K562 (cell line): ENCODE data around the gene KRTAP10-8. TPM values are rescaled to one million over a fixed set of nuclear protein-coding genes. Genes with fewer than 3 reads are reported as not detected.

Experiments
- ATAC-seq: fragments of 200-7000 bp; cut with Tn5 transposase; 3 replicates; pipeline ENCODE4 v1.9.1; 2020; ENCODE audit warnings: moderate library complexity
- BruUV-seq: library from RNA; stranded (reverse); fragments of 400-500 nt; replicated peaks from 2 replicates; lab custom pipeline; 2021; lab: Mats Ljungman, UMichigan
- CTCF ChIA-PET: fragments of 300-600 bp; formaldehyde crosslinking; extraction: SDS; loops from one replicate; lab custom pipeline; 2021; ENCODE audit warnings: low intra/inter-chr PET ratio; lab: Yijun Ruan, JAX
- POLR2A ChIA-PET: fragments of 300-600, 350-650 bp; sonication (Branson Sonifier 250); formaldehyde crosslinking; extraction: SDS; loops from one replicate; lab custom pipeline; 2021; ENCODE audit warnings: antibody characterized with exemption, inconsistent platforms; lab: Yijun Ruan, JAX
- DNase-seq, 4 experiments: peaks; one replicate each; pipeline versions ENCODE4 v3.0.0 to v3.0.0-alpha.2; 2011 to 2018; ENCODE audit warnings: low spot score in 3 of 4, mixed read lengths in 3 of 4; ENCODE audit errors: extremely low read depth in 1 of 4
- FAIRE-seq: peaks from 2 replicates; lab custom pipeline; 2011; peaks lifted over from hg19 to GRCh38; lab: Jason Lieb, UNC
- H2AFZ ChIP-seq: 2 replicates; pipeline ENCODE4 v1.6.0; 2011; ENCODE audit warnings: low read depth, low read length, control low read depth, inconsistent platforms
- H3K27ac ChIP-seq: fragments of 200-600 bp; 3 replicates; pipeline ENCODE4 v1.8.0; 2011; ENCODE audit warnings: low read depth, mild to moderate bottlenecking, control low read depth, inconsistent platforms, low read length, moderate library complexity, mixed read lengths; ENCODE audit errors: extremely low read depth
- H3K27me3 ChIP-seq, 2 experiments: fragments of 300-600 bp in 1 of 2; 2 replicates in 1 of 2; 3 replicates in 1 of 2; pipeline versions ENCODE4 v1.6.0 to v1.8.0; 2011; ENCODE audit warnings: inconsistent platforms in 2 of 2, low read length in 2 of 2, mild to moderate bottlenecking in 1 of 2, mixed read lengths in 1 of 2, moderate library complexity in 1 of 2; ENCODE audit not compliant: control insufficient read depth in 2 of 2, insufficient read depth in 2 of 2
- H3K36me3 ChIP-seq: fragments of 300-600 bp; 3 replicates; pipeline ENCODE4 v1.8.0; 2011; ENCODE audit warnings: mild to moderate bottlenecking, low read length, inconsistent platforms; ENCODE audit not compliant: control insufficient read depth, insufficient read depth
- H3K4me1 ChIP-seq, 2 experiments: fragments of 200-600 bp in 1 of 2; replicated peaks in 1 of 2; 2 replicates in 1 of 2; 3 replicates in 1 of 2; pipeline versions ENCODE4 v1.5.1 to v1.8.0; 2011; ENCODE audit warnings: inconsistent platforms in 2 of 2, low read length in 2 of 2, mild to moderate bottlenecking in 1 of 2, mixed read lengths in 1 of 2, moderate library complexity in 1 of 2; ENCODE audit not compliant: control insufficient read depth in 2 of 2, insufficient read depth in 2 of 2
- H3K4me2 ChIP-seq: 2 replicates; pipeline ENCODE4 v1.6.1; 2011; ENCODE audit warnings: low read length, control low read depth, inconsistent platforms, mixed read lengths; ENCODE audit not compliant: insufficient read depth
- H3K4me3 ChIP-seq: fragments of 200-600 bp; sonication (generic), shearing (Covaris generic); 2 replicates; pipeline ENCODE4 v1.5.1; 2016; ENCODE audit warnings: control low read depth, inconsistent platforms
- H3K79me2 ChIP-seq: fragments of 200-600 bp; 3 replicates; pipeline ENCODE4 v1.8.0; 2011; ENCODE audit warnings: low read length, inconsistent platforms; ENCODE audit not compliant: control insufficient read depth, insufficient read depth
- H3K9ac ChIP-seq, 2 experiments: 2 replicates each; pipeline versions ENCODE4 v1.6.0 to v1.6.1; 2011; ENCODE audit warnings: low read depth in 2 of 2, low read length in 2 of 2, control low read depth in 1 of 2, inconsistent platforms in 1 of 2, mild to moderate bottlenecking in 1 of 2, mixed read lengths in 1 of 2; ENCODE audit not compliant: insufficient read depth in 1 of 2
- H3K9me1 ChIP-seq: one replicate; pipeline ENCODE4 v1.6.0; 2011; ENCODE audit warnings: inconsistent platforms, mild to moderate bottlenecking, low read length, moderate library complexity; ENCODE audit not compliant: control insufficient read depth, insufficient read depth
- H3K9me3 ChIP-seq: replicated peaks from 2 replicates; pipeline ENCODE4 v1.5.1; 2011; ENCODE audit warnings: low read depth, low read length, inconsistent platforms; ENCODE audit not compliant: control insufficient read depth, insufficient read depth
- H4K20me1 ChIP-seq: replicated peaks from 2 replicates; pipeline ENCODE4 v1.6.1; 2011; ENCODE audit warnings: low read length, inconsistent platforms, mixed read lengths; ENCODE audit not compliant: control insufficient read depth, insufficient read depth
- LARP7 ChIP-seq: fragments of 450-650 bp; IDR thresholded peaks from 2 replicates; pipeline ENCODE4 v1.6.1; 2016
- POLR2AphosphoS2 ChIP-seq: IDR thresholded peaks from 2 replicates; pipeline ENCODE4 v1.6.1; 2012; ENCODE audit warnings: low read length, improper control_type of control experiment
- ZNF583 ChIP-seq: fragments of 250-450 bp; sonication (Bioruptor Pico); IDR thresholded peaks from 2 replicates; pipeline ENCODE4 v1.4.0; 2020
- WGBS: fragments of 100-300 bp; shearing (Covaris generic); methylation state at CpG from one replicate; pipeline ENCODE4 v1.1.6; 2016; ENCODE audit warnings: low coverage, mixed read lengths; ENCODE audit not compliant: insufficient coverage; ENCODE audit errors: missing lambda C conversion rate; 5-methylcytosine and 5-hydroxymethylcytosine counted together
- in situ Hi-C: fragments of 300-500 bp; cut with MboI; formaldehyde crosslinking; loops from 4 replicates; pipeline ENCODE4 v1.15.0; 2018; ENCODE audit warnings: inconsistent platforms, mixed read lengths
- intact Hi-C: fragments of 100-400 bp; cut with micrococcal nuclease; formaldehyde crosslinking; loops from 2 replicates; pipeline ENCODE4 v1.14.2; 2022
- polyA plus RNA-seq, 8 experiments: library from polyadenylated mRNA; depleted of rRNA in 4 of 8; stranded (reverse) in 5 of 8; unstranded in 3 of 8; fragments of >200 nt; fragmentation: Nextera tagmentation in 2 of 8; fragmentation: Illumina TruSeq in 1 of 8; extraction: Ambion mirVana in 2 of 8; extraction: Trizol in 1 of 8; gene quantifications; 2 replicates each; pipeline versions ENCODE4 v1.2.1 to v1.2.3, GENCODE V29; 2011 to 2014; ENCODE audit warnings: inconsistent platforms in 1 of 8, missing spikeins in 1 of 8
- total RNA-seq, 7 experiments: library from RNA; depleted of rRNA in 6 of 7; stranded (reverse); fragments of >200 nt in 6 of 7; fragmentation: Illumina TruSeq in 2 of 7; extraction: Trizol in 2 of 7; gene quantifications; 2 replicates each; pipeline versions ENCODE4 v1.2.1 to v1.2.3, GENCODE V29; 2011 to 2021; ENCODE audit warnings: low replicate concordance in 1 of 7
- TF ChIP-seq, protein P1 (sequence below): fragments of 250-450 bp; sonication (Bioruptor Pico); IDR thresholded peaks from 2 replicates; pipeline ENCODE4 v1.8.0; 2021; ENCODE audit warnings: borderline replicate concordance, mild to moderate bottlenecking, moderate library complexity; ENCODE audit not compliant: poor library complexity, severe bottlenecking

KRTAP10-8 gene
- total and polyA plus RNA-seq, 9 of the 15 experiments (the other 6 are each of a cell fraction or from before 2014, with no cell fraction given): not detected

- ChIA-PET CTCF (no interaction called here), POLR2A (no interaction called here)
- Histone ChIP-seq H3K9ac (no peak overlapping the region; a peak in 1 of 4 replicates), H3K4me3 (no peak overlapping the region), H4K20me1 (no peaks in the 10 kb centered on the region), H3K9me3 (peaks cover 3% of the 10 kb centered on the region; the same call in 1 of the 2 replicates), H3K9me1 (no peaks in the 10 kb centered on the region), H3K36me3 (no peaks in the 10 kb centered on the region), H3K27me3 (peaks cover 13 to 66% of the 10 kb centered on the region in 2 experiments; a peak in 4 of 5 replicates), H3K79me2 (no peaks in the 10 kb centered on the region), H2AFZ (no peak overlapping the region), H3K27ac (no peak overlapping the region), H3K4me2 (no peak overlapping the region), H3K4me1 (no peaks in the 10 kb centered on the region; a peak in 1 of 5 replicates)
- BruUV-seq: no TSS peak
- in situ Hi-C loops: no loop called here
- DNase-seq: no peak
- ATAC-seq: no peak
- TF ChIP-seq POLR2AphosphoS2: no peak
- TF ChIP-seq, protein P1, sequence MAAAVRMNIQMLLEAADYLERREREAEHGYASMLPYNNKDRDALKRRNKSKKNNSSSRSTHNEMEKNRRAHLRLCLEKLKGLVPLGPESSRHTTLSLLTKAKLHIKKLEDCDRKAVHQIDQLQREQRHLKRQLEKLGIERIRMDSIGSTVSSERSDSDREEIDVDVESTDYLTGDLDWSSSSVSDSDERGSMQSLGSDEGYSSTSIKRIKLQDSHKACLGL (CRISPR knock-in tag): no peak
- TF ChIP-seq ZNF583 (CRISPR knock-in tag): no peak
- TF ChIP-seq LARP7: no peak
- WGBS: 1% methylated on average over 33 of the region's 33 CpGs
- intact Hi-C loops: no loop called here
- FAIRE-seq: no peak
Observed at GRCh38 chr21:44648557-44649311, 36.9 kb downstream of the KRTAP10-8 start.
